Measurements from ENCODE around the gene TMEM120B.
"Not testable (repeated sequence)": the region's sequence is repeated elsewhere in the genome, so short reads cannot be mapped to it uniquely, and the experiment has no call there.

Gene TMEM120B

DNA sequence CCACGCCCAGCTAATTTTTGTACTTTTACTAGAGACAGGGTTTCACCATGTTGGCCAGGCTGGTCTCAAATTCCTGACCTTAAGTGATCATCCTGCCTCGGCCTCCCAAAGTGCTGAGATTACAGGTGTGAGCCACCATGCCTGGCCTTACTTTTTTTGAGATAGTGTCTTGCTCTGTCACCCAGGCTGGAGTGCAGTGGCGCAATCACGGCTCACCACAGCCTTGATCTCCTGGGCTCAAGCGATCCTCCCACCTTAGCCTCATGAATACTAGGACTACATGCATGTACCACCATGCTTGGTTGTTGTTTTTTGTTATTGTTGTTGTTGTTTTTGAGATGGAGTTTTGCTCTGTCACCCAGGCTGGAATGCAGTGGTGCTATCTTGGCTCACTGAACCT, 33.0 kb downstream of the TMEM120B start:
- not testable (repeated sequence) for DNase-seq (ENCODE audit: low spot score)

DNA sequence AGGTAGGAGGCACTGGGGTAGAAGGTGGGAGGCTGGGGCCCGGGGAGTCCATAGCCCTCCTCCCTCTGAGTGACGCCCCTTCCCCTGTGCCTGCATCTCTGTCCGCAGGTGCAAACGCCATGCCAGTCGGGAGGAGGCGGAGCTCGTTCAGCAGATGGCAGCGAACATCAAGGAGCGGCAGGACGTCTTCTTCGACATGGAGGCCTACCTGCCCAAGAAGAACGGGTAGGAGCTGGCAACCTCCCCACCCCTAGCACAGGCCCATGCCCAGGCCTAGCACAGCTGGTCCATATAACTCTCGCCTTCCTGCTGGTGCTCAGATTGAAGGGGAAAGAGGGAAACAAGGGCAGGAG, 35.6 kb downstream of the TMEM120B start:
- DNase-seq (ENCODE audit: low spot score) = no peak

DNA sequence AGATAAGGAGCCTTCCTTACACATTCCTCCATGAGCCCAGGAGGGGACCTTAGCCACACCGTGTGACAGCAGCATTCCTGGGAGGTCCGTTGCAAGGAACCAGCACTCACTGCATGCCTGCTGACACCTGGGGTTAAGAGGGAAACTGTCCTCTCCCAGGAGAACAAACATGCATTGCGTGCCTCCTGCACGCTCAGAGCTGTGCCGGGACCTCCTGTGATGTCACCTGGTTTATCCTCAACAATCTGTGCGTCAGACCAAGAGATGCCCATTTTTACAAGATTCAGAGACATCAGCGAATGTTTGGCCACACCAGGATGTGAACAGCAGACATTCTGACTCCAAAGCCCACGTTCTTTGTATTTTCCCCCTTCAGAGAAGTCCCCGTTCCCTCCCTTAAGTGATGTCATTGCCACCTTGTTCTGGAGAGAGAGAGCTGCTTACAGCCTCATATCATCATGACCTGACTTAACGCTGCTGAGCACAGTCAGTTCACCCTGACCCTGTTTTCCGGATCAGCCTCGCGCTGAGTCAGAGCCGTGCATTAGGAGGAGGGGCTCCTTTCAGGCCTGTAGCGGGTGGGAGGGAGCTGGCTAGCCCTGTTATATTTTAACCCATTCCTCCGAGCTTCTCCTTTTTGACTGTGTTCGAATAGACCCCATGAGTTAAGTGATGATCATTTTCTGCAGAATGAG, 36.2 kb downstream of the TMEM120B start:
- no peak for DNase-seq (ENCODE audit: low spot score)

- DNase-seq (ENCODE audit: low spot score) = no peak
These were observed 36.7 kb downstream of the TMEM120B start for GRCh38 chr12:121749267-121749666.

DNA sequence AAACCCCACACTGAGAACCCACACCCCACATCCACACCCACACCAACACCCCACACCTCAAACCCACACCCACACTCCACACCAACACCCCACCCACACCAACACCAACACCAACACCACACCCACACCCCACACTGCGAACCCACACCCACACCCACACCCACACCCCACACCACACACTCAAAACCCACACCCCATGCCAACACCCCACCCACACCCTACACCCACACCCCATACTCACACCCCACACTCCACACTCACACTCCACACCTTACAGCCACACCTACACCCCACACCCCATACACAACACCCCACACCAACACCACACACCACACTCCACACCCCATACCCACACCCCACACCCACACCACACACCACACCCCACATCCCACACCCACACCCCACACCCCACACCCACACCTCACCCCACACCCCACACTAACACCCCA, 38.0 kb downstream of the TMEM120B start:
- DNase-seq (ENCODE audit: low spot score) = no peak

DNA sequence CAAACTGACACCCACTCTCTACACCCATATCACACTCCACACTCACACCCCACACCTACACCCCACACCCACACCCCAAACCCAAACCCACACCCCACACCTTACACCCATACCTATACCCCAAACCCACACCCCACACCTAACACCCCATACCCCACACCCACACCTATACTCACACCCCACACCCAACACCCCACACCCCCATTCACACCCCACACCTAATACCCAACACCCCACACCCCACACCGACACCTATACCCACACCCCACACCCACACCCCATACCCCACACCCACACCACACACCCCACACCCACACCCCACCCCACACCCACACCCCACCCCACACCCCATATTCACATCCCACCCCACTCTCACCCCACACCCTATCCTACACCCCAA, 38.5 kb downstream of the TMEM120B start:
- no peak for DNase-seq (ENCODE audit: low spot score)

DNA sequence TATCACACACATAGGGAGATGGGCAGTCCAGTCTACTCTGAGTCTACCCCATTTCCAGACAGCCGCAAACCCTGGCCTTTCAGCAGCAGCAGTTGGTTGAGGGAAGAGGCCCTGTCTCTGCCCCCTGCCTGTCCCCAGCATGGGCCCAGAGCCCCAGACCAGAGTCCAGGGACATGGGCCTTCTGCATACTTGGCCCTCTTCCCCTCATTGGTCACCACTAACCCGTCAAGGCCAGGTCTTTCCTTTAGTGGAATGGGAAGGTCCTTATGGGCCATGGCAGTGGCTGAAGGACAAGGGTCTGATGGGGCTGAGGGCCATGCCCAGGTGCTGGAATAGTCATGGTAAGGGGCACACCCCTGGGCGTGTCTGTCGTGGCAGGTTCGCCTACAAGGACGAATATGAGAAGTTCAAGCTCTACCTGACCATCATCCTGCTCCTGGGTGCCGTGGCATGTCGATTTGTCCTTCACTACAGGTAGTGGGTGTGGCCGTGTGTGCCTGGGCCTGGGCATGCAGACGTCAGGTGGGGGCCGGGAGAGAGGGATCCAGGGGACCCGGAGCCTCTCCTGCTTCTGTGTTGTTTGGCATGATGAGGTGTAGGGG, 39.3 kb downstream of the TMEM120B start:
- DNase-seq (ENCODE audit: low spot score) = no peak

GRCh38 chr12:121753844-121754264, 41.3 kb downstream of the TMEM120B start:
- DNase-seq (ENCODE audit: low spot score) = peak; percentile 91

- no peak for DNase-seq (ENCODE audit: low spot score)
These were observed 42.3 kb downstream of the TMEM120B start for GRCh38 chr12:121754836-121755235.

GRCh38 chr12:121755591-121755990, 43.0 kb downstream of the TMEM120B start:
- DNase-seq (ENCODE audit: low spot score) = no peak

DNA sequence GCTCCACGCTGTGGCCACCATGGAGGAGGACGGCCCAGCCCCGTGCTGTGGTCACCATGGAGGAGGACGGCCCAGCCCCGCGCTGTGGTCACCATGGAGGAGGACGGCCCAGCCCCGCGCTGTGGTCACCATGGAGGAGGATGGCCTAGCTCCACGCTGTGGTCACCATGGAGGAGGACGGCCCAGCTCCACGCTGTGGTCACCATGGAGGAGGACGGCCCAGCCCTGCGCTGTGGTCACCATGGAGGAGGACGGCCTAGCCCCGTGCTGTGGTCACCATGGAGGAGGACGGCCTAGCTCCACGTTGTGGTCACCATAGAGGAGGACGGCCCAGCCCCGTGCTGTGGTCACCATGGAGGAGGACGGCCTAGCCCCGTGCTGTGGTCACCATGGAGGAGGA, 46.0 kb downstream of the TMEM120B start:
- not testable (repeated sequence) for DNase-seq (ENCODE audit: low spot score)

DNA sequence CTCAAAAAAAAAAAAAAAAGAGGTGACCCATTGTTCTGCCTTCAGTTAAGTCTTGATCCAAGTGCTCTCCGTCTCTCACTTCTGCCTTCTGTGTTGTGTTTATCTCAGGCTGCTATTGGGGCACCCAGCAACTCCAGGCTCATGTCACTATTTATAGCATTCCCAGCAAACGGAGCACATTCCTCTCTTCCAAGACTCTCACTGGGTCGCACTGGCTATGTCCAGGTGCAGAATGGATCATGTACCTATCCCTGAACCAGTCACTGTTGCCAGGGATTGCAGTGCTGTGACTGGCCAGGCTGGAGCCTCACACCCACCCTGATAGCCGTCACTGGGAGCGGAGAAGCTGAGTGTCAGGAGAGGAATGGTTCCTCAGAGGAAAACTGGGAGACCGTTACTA, 49.7 kb downstream of the TMEM120B start:
- DNase-seq (ENCODE audit: low spot score) = no peak

GRCh38 chr12:121764808-121765207, 52.3 kb downstream of the TMEM120B start:
- DNase-seq (ENCODE audit: low spot score) = no peak

GRCh38 chr12:121765573-121765972, 53.0 kb downstream of the TMEM120B start:
- no peak for DNase-seq (ENCODE audit: low spot score)

- no peak for DNase-seq (ENCODE audit: low spot score)
These were observed 53.9 kb downstream of the TMEM120B start for GRCh38 chr12:121766290-121767039.

DNA sequence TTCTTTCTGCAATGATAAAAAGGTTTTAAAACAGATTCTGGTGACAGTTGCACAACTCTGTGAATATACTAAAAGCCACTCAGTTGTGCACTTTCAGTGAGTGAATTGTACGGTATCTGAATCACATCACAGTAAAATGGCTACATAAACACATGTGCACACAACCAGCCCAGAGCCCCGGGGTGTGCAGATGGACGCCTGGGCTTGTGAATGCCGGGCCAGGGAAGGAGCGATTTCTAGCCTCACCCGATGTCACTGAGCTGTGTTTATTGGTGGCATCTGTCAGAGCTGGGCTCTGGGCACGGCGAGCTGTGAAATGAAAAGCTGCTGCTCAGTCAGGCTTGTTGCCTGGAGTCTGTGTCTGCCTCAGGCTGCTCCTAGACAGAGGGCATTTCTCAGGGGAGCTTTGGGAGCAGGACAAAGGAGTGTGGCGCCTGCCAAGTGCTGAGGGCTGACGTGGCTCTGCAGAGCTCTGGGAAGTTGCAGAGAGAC, 55.0 kb downstream of the TMEM120B start:
- peak; percentile 79 for DNase-seq (ENCODE audit: low spot score)

- no peak for DNase-seq (ENCODE audit: low spot score)
These were observed 56.8 kb downstream of the TMEM120B start for GRCh38 chr12:121769297-121769830.

- no peak for DNase-seq (ENCODE audit: low spot score)
These were observed 57.3 kb downstream of the TMEM120B start for GRCh38 chr12:121769831-121770301.

GRCh38 chr12:121770388-121770787, 57.8 kb downstream of the TMEM120B start:
- no peak for DNase-seq (ENCODE audit: low spot score)

DNA sequence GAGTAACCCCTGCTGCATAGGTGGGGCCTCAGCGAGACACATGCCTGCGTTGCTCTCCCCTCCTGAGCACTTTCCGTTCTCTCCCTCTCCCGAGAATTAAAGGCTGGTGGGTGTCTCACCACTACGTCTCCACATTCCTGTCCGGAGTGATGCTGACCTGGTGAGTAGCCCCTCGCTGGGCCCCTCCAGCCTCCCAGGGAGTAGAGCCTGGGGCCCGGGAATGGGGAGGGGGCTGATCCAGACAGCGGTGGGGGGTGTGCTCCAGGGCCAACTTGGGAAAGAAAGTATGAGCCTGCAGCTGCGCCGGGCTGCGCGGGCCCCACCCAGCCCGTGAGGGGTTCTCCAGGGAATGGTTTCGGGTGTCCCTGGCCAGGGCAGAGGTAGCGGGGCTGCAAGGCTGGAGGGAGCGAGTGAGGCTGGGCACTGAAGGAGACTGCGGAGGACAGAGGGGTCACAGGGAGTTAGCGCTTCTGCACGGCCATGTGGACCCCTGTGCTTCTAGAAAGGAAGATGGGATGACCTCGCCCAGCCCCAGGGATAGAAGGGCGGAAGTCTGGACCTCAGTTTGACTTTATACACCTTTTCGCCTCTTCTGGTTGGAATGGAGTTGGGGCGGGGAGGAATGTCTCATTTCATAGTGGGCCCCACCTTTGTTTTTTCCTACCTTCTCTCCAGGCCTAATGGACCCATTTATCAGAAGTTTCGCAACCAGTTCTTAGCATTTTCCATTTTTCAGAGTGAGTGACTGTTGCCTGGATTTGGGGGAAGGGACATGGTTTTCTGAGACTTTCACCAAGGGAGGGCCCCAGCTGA, 58.5 kb downstream of the TMEM120B start:
- no peak for DNase-seq (ENCODE audit: low spot score)

GRCh38 chr12:121773011-121773777, 60.6 kb downstream of the TMEM120B start:
- peak; percentile 51 for DNase-seq (ENCODE audit: low spot score)
